ENCODE results near the gene REV1.

REV1 gene

DNA sequence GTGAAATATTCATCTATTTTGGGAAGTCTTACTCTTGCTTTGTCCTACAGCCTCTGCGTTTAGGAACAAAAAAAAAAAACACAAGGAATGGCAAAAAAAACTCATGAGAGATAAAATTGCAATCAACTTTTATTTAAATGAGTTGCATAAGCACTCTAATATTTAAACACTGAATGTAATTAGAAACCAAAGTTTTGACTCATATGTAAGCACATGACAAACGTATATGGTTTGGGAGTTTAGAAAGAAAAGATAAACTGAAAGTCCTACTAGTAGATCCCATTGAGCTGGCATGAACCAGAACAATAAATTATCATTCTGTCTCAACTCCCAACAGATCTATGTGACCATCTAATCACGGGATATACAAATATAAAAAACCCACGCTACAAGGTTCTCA is 44.8 kb downstream of the REV1 start:
- Histone ChIP-seq H3K4me3 (ENCODE audit: low read depth, low read length) (no peak overlapping the region), H3K27ac (ENCODE audit: extremely low read depth, low read depth, low read length) (no peak overlapping the region), H3K9me3 (ENCODE audit: control insufficient read depth, insufficient read depth, low read depth, low read length) (no peaks in the 10 kb centered on the region), H3K4me1 (ENCODE audit: control insufficient read depth, insufficient read depth, low read length) (peaks cover 4% of the 10 kb centered on the region; the same call in 1 of the 2 replicates), H3K36me3 (ENCODE audit: control insufficient read depth in 2 of 2, insufficient read depth in 1 of 2, low read length in 2 of 2) (peaks cover 17 to 30% of the 10 kb centered on the region in 2 experiments)
- no peak for TF ChIP-seq ZNF664 (tag by site-specific recombination; IDR thresholded peaks at IDR 0.05)
- no peak for TF ChIP-seq ZNF274 (IDR thresholded peaks at IDR 0.05; ENCODE audit: low read length)
- no peak for TF ChIP-seq ZNF274 (tag by site-specific recombination; IDR thresholded peaks at IDR 0.05; ENCODE audit: borderline replicate concordance)
- TF ChIP-seq ZNF561 (tag by site-specific recombination; IDR thresholded peaks at IDR 0.05; ENCODE audit: borderline replicate concordance), result no peak
- TF ChIP-seq ZNF202 (tag by site-specific recombination; IDR thresholded peaks at IDR 0.05; ENCODE audit: borderline replicate concordance), result no peak
- TF ChIP-seq, protein P1, sequence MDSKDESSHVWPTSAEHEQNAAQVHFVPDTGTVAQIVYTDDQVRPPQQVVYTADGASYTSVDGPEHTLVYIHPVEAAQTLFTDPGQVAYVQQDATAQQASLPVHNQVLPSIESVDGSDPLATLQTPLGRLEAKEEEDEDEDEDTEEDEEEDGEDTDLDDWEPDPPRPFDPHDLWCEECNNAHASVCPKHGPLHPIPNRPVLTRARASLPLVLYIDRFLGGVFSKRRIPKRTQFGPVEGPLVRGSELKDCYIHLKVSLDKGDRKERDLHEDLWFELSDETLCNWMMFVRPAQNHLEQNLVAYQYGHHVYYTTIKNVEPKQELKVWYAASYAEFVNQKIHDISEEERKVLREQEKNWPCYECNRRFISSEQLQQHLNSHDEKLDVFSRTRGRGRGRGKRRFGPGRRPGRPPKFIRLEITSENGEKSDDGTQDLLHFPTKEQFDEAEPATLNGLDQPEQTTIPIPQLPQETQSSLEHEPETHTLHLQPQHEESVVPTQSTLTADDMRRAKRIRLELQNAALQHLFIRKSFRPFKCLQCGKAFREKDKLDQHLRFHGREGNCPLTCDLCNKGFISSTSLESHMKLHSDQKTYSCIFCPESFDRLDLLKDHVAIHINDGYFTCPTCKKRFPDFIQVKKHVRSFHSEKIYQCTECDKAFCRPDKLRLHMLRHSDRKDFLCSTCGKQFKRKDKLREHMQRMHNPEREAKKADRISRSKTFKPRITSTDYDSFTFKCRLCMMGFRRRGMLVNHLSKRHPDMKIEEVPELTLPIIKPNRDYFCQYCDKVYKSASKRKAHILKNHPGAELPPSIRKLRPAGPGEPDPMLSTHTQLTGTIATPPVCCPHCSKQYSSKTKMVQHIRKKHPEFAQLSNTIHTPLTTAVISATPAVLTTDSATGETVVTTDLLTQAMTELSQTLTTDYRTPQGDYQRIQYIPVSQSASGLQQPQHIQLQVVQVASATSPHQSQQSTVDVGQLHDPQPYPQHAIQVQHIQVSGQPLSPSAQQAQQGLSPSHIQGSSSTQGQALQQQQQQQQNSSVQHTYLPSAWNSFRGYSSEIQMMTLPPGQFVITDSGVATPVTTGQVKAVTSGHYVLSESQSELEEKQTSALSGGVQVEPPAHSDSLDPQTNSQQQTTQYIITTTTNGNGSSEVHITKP (tag by site-specific recombination; IDR thresholded peaks at IDR 0.05), result no peak
- TF ChIP-seq, protein P2, sequence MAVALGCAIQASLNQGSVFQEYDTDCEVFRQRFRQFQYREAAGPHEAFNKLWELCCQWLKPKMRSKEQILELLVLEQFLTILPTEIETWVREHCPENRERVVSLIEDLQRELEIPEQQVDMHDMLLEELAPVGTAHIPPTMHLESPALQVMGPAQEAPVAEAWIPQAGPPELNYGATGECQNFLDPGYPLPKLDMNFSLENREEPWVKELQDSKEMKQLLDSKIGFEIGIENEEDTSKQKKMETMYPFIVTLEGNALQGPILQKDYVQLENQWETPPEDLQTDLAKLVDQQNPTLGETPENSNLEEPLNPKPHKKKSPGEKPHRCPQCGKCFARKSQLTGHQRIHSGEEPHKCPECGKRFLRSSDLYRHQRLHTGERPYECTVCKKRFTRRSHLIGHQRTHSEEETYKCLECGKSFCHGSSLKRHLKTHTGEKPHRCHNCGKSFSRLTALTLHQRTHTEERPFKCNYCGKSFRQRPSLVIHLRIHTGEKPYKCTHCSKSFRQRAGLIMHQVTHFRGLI (tag by site-specific recombination; IDR thresholded peaks at IDR 0.05), result no peak
- TF ChIP-seq, protein P3, sequence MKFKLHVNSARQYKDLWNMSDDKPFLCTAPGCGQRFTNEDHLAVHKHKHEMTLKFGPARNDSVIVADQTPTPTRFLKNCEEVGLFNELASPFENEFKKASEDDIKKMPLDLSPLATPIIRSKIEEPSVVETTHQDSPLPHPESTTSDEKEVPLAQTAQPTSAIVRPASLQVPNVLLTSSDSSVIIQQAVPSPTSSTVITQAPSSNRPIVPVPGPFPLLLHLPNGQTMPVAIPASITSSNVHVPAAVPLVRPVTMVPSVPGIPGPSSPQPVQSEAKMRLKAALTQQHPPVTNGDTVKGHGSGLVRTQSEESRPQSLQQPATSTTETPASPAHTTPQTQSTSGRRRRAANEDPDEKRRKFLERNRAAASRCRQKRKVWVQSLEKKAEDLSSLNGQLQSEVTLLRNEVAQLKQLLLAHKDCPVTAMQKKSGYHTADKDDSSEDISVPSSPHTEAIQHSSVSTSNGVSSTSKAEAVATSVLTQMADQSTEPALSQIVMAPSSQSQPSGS (tag by site-specific recombination; IDR thresholded peaks at IDR 0.05; ENCODE audit: low read depth), result no peak
- TF ChIP-seq ZNF146 (tag by site-specific recombination; IDR thresholded peaks at IDR 0.05), result no peak
- no peak for TF ChIP-seq KLF1 (tag by site-specific recombination; IDR thresholded peaks at IDR 0.05)
- TF ChIP-seq, protein P4, sequence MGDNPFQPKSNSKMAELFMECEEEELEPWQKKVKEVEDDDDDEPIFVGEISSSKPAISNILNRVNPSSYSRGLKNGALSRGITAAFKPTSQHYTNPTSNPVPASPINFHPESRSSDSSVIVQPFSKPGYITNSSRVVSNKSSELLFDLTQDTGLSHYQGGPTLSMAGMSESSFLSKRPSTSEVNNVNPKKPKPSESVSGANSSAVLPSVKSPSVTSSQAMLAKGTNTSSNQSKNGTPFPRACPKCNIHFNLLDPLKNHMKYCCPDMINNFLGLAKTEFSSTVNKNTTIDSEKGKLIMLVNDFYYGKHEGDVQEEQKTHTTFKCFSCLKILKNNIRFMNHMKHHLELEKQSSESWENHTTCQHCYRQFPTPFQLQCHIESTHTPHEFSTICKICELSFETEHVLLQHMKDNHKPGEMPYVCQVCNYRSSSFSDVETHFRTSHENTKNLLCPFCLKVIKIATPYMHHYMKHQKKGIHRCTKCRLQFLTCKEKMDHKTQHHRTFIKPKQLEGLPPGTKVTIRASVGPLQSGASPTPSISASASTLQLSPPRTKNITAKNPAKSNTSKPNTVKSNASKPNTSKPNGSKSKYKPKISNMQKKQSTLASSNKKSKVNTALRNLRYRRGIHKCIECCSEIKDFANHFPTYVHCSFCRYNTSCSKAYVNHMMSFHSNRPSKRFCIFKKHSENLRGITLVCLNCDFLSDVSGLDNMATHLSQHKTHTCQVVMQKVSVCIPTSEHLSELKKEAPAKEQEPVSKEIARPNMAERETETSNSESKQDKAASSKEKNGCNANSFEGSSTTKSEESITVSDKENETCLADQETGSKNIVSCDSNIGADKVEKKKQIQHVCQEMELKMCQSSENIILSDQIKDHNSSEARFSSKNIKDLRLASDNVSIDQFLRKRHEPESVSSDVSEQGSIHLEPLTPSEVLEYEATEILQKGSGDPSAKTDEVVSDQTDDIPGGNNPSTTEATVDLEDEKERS (tag by site-specific recombination; IDR thresholded peaks at IDR 0.05), result no peak
- no peak for TF ChIP-seq ZNF248 (tag by site-specific recombination; IDR thresholded peaks at IDR 0.05)
- TF ChIP-seq ZNF600 (tag by site-specific recombination; IDR thresholded peaks at IDR 0.05), result no peak
- TF ChIP-seq TRIM28 (IDR thresholded peaks at IDR 0.05; ENCODE audit: borderline replicate concordance, low read length), result no peak
- no peak for TF ChIP-seq ZNF629 (tag by site-specific recombination; IDR thresholded peaks at IDR 0.05)
- TF ChIP-seq ZNF366 (tag by site-specific recombination; conservative IDR thresholded peaks at IDR 0.05), result no peak
- TF ChIP-seq, protein P5, sequence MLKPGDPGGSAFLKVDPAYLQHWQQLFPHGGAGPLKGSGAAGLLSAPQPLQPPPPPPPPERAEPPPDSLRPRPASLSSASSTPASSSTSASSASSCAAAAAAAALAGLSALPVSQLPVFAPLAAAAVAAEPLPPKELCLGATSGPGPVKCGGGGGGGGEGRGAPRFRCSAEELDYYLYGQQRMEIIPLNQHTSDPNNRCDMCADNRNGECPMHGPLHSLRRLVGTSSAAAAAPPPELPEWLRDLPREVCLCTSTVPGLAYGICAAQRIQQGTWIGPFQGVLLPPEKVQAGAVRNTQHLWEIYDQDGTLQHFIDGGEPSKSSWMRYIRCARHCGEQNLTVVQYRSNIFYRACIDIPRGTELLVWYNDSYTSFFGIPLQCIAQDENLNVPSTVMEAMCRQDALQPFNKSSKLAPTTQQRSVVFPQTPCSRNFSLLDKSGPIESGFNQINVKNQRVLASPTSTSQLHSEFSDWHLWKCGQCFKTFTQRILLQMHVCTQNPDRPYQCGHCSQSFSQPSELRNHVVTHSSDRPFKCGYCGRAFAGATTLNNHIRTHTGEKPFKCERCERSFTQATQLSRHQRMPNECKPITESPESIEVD (tag by site-specific recombination; IDR thresholded peaks at IDR 0.05), result no peak
- TF ChIP-seq ZNF843 (tag by site-specific recombination; IDR thresholded peaks at IDR 0.05), result no peak
- CTCF ChIA-PET, result interaction anchor here (0.6 kb wide), 1 partner anchor 67 kb away, joined by 3 read pairs; no protein-coding TSS in a partner anchor
- POLR2A ChIA-PET, result no interaction called here
